HCT116 (cell line): ENCODE data around the gene LARP4.

Experiments
- CTCF ChIP-seq, 3 experiments: fragments of 200-600 bp in 1 of 3; sonication (generic) in 1 of 3; IDR thresholded peaks in 2 of 3; conservative IDR thresholded peaks in 1 of 3; 2 replicates each; pipeline ENCODE4 v1.5.1; 2012 to 2017; ENCODE audit warnings: low read depth in 2 of 3, low read length in 2 of 3, antibody characterized with exemption in 1 of 3, borderline replicate concordance in 1 of 3, control low read depth in 1 of 3, mild to moderate bottlenecking in 1 of 3, mixed read lengths in 1 of 3, mixed run types in 1 of 3, moderate library complexity in 1 of 3; ENCODE audit not compliant: insufficient read depth in 1 of 3
- POLR2A ChIP-seq: IDR thresholded peaks from 2 replicates; pipeline ENCODE4 v1.7.0; 2011; ENCODE audit warnings: borderline replicate concordance; ENCODE audit not compliant: insufficient read depth, insufficient read length; ENCODE audit errors: extremely low read depth

DNA sequence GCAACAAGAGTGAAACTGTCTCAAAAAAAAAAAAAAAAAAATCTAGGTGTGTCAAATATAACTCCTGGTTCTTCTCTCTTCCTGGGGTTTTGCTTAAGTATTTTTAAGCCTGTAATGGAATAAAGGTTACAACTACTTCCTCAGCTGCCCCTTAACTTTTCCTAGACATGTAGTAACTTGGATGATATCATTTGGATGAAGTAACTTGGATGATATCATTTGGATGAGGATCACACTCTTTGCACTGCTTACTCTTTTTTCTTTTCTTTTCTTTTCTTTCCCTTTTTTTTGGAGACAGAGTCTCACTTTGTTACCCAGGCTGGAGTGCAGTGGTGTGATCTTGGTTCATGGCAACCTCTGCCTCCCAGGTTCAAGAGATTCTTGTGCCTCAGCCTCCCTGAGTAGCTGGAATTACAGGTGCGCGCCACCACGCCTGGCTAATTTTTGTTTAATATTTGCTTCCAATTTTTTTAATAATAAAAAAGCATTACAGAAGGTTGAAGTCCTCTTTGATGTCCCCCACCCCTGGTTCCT is 3.5 kb upstream of the LARP4 start:
- no peak for TF ChIP-seq POLR2A
- TF ChIP-seq CTCF (IDR thresholded peaks at IDR 0.05 in 2 of 3, conservative IDR thresholded peaks at IDR 0.05 in 1 of 3; ENCODE audit: borderline replicate concordance in 1 of 3, insufficient read depth in 1 of 3, low read depth in 2 of 3, low read length in 2 of 3), result no peak
